Activated CD4-positive, CD25-positive, alpha-beta regulatory T cell treated with anti-CD3 and anti-CD28 coated beads, Interleukin-2, amount 50 U/mL, for 72 hours (primary cell): ENCODE measurements around the gene CACNB1.

Source experiments
- DNase-seq: peaks from one replicate; pipeline ENCODE4 v3.0.0; 2021

The CACNB1 gene

DNA sequence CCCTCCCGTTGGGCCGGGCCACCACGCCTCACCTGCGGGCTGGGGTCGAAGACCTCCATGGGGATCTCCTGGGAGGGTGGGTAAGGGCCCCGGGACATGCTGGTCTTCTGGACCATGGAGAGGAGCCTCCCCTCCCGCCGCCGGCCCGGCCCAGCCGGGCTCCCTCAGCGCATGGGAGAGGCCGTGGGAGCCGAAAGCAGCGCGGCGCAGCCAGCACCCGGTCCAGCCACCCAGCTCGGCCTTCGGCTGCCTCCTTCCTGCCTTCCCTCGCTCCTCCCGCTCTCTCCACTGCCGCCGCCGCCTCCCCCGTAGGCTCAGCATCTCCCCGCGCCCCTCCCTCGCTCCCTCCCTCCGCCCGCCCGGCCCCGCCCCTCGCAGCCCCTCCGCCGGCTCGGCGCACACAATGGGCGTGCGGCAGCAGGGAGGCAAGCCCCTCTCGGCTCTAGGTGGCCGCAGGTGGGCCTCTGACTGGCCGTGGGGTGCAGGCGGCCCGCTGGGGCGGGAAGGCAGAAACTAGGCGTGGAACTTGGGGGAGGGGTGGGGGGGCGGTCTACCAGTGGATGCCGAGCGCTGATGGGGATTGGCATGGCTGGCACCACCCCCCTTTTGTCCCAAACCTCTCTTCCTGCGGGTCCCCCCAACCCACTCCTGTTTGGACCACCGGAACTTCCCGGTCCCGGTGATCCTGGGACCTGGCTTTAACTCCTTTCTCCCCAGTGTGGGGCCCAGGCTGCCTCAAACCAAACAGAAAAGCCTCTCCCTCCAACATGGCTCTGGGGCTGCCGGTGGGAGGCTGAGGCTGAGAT lies at the start of gene CACNB1:
TSS of gene CACNB1 (minus strand) at position 290 of the 806 bp plus-strand sequence. CDS start at position 116, 174 bp downstream.
- DNase-seq: peak; percentile 65

DNA sequence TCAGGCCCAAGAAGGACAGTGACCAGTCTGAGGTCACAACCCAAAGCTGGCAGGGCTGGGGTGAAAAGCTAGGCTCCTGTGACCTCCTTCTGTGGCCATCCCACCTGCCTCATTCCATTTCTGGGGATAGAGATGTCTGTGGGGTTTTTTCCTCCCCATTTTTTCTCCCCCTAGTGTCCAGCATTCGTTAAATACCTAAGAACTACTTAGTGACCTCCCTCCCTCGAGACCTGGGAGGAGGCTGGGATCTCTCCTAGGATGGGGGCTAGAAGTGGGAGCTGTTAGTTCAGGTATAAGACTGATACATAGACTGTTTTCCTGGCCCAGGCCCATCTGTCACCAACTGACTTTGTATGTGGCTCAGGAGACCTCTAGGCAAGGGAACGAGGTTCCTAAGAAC lies 48.8 kb upstream of the CACNB1 start:
- no peak for DNase-seq

DNA sequence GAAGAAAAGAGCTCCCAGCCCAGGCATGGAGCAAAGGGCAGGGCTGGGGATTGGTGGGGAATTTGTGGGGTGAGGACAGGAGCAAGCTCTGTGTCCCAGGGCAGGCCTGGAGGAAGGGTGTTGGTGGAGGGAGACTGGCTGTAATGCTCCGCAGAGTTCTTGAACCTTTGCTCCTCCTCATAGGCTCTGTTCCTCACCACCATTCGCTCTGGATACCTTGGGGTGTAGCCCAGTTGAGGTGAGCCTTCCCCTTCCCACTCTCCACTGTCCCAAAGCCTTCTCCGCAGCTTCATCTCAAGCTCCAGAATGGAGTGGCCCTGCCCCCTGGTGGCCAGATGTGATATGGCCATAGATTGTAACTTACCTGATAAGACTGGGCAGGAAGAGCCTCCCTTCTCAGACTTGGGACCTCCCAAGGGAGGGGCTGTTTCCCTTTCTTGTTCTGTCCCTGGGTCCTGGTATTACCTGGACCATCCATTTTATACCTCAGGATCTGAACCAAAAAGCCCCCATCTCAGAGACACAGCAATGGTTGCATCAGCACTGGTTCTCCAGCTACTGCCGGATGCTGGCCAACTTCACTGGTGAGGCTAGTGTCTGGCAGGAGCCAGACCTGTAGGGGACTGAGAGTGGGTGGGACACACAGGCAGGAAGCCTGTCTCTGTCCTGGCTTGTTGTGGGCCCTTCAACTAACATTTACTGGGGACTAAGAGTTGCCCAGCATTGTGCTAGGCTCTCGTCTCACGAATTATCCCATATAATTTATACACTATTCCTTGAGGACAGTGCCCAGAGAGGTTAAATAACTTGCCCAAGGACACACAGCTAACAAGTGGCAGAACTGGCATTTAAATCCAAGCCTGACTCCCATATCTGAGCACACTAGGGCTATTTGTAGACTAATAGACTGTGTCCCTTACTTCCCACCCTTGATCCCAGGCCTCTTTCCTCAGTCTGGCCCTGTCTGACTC lies 47.4 kb upstream of the CACNB1 start:
- DNase-seq: peak; percentile 86

DNA sequence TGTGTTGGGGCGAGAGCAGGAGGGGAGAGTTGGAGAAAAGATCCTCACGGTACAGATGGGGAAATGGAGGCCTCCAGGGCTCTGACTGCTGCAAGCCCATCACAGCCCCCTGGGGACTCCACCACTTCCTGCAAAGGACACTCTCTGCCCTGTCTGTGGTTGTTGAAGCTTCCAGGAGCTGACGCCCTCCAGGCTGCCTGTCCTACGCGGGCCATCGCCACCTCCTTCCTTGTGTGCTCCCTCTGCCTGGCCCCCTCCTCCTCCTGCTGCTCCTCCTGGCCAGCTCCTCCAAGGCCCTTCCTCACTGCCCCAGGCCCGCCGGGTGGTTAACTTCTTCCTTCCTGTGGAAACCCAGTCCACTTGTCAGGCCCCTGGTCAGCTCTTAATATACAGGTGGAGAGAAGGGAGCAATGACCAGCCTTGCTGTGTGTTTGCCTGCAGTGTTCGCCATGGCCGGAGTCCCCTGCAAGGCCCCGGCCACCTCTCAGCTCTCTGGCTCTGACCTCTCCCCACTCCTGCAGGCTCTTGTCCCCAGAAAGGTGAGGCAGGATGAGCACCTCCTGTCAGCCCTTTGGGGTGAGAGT lies 46.6 kb upstream of the CACNB1 start:
- no peak for DNase-seq

DNA sequence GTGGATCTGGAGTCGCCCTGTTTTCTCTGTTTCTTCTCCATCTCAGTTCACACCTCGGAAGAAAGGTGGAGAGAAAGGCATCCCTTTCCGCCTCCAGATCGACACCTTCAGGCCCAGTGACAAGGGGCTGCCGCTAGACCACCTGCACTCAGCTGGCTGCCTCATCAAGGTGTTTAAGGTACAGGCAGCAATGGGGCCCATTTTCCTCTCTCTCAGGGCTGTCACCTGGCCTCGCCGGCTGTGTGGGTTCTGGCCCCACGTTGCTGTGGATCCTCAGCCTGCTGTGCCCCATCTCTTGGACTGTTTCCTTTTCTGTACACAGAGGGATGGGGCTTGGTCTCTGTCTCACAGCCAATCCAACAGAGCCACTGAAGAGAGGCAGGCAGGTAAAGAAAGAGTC lies 45.7 kb upstream of the CACNB1 start:
- DNase-seq: no peak

DNA sequence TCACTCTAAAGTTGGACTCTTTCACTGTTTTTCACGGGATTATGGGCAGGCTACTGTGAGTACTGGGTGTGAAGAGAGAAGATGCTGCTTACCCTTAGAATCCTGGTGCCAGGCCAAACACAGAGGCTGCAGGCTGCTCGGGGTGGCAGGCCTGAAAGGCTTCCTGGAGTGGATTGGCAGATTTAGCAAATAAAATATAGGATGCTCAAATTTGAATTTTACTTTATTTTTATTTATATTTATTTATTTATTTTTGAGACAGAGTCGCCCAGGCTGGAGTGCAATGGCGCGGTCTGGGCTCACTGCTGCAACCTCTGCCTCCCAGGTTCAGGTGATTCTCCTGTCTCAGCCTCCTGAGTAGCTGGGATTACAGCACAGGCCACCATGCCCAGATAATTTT lies 43.2 kb upstream of the CACNB1 start:
- DNase-seq: peak; percentile 7

DNA sequence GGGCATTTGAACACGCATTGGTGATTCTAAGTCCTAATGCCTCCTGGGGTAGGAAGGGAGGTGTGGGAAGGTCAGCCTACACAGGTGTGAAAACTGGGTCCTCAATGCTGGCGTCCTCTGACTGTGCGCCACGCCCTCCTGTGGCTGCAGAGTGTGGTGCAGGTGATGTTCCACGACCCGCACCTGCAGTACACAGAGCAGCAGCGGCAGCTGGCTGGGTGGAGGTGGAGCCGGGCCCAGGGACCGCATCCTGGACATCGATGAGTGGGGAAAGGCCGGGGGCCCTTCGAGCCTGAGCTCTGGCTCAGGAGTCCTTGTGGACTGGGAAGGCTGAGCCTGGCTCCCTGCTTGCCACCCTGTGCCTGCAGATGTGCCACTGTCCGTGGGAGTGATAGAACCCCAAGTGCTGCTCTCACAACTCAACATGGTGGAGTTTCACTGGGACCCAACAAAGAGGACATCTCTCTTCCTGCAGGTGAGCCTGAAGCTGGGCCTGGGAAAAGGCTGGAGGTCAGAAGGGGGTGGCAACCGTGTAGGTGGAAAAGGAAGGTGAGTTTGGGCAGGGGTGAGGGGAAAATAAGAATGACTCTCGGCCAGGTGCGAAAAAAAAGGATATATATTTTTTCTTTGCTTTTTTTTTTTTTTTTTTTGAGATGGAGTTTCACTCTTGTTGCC lies 42.3 kb upstream of the CACNB1 start:
- peak; percentile 73 for DNase-seq

DNA sequence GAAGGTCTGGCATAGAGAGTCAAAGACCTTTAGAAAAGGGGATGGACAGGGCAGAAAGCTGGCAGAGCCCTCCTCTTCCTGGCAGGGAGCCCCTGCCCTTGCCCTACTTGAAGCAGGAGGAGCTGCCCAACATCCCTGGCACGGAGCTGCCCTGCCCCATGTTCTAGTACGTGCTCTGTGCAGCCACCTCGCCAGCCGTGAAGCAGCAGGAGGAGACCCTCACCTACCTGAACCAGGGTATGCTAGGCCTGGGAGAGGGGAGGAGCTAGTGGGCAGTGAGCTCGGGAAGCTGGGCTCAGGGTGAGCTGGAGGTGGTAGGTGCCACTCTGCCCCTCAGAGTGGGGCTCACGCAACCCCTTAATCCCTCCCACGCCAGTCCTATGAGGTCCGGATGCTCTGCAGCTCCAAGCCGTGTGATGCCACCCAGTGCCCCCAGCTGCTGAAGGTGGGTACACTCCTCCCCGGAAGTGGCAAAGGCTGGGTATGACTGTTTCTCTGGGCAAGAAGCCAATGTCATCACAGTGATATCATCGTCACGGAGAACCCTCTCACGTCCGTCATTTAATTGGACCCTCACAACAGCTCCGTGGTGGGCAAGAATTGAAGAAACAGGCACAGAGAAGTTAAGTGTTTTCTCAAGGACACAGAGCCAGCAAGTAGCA lies 41.0 kb upstream of the CACNB1 start:
- peak; percentile 54 for DNase-seq

DNA sequence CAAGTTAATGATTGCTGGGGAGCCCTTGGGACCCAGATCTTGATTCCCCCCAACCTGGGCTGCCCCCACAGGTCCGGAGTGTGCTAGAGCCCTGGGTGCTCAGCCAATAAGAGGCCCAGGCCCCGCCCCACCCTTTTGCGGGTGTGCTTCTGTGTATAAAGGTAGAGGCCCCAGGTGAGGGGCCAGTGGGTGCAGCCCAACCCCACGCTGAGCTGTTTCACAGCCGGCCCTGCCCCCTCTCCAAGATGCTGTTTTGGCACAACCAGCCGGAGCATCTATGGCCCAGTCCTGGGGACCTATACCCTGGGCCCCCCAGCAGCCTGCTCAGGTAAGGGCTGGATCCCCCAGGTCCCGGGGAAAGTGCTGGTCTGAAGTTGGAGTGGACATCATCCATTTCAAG lies 40.1 kb upstream of the CACNB1 start:
- no peak for DNase-seq

DNA sequence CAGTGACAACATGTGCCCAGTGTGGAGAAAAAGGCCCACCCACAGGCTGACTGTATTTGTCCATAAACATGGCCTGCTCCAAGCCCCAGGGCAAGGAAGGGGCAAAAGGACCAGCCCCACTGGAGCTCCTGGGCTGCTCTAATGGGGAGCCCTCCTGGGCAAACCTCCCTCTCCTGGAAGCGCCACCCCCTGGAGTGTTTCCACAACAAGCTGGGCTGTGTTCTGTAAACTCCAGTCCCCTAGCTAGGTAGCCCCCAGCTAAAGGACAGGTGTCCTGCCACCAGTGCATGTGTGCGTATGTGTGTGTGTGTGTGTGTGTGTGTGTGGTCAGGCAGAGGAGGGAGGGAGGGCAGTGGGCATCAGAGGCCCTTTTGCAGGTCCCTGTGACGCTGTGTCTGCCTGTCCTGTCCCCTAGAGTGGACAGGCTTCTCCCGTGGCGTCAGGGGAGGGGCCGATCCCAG lies 39.5 kb upstream of the CACNB1 start:
- DNase-seq: no peak

DNA sequence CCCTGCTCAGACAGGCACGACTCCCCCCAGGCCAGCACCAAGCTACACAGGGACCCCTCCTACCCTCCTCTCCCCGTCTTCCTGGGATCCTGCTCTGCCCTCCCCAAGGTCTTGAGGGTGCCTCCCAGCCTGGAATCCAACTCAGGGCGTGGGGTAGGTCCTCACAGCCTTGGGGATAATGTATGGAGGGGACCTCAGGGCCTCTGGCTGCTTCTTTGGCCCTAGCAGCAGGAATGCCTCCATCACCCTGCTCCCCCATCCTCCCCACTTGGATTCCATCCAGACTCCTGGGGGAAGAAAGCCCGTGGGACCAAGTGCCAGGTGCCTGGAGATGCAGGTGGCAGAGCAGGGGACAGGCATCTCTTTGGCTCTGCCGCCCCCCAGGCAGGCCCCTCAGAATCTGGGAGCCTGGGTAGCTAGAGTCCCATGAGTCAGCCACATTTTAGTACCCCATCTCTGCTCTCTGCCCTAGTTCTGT lies 39.0 kb upstream of the CACNB1 start:
- no peak for DNase-seq

DNA sequence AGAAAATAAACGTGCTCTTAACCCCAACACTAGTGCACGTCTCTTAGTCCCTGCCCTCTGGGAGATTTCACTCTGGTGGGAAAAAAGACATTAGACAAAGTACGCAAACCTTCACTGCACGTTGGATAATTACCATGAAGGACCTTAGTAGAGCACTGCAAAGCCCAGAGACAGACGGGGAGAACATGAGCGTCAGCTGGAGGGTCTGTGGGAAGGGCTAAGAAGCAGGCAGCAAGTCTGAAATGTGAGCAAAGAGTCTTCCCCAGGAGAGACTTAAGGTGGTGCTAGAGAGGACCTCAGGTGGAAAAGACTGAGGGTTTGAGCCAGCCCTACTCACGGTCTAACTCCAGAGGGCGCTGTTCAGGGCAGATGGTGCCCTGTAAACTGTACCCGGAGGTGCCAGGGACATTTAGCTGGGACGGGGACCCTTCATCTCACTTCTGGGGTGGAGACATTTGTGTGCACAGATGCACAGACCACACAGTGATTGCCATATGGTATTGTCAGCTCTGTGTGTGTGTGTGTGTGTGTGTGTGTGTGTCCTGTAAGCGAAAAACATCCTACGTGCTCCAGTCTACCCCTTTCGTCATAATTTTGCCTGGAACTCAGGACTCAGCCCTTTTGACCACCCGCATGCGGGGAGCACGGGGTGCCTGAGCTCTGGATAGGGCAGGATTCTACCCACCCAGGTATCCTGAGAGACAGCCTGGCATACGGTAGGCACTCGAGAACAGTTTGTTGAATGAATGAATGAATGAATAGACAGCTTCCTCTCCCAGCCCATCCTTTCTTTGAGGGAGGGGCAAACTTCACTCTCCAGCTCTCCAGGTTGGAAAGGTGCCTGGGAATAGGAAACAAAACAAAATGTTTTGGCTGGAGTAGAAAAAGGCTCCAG lies 38.3 kb upstream of the CACNB1 start:
- DNase-seq: no peak

DNA sequence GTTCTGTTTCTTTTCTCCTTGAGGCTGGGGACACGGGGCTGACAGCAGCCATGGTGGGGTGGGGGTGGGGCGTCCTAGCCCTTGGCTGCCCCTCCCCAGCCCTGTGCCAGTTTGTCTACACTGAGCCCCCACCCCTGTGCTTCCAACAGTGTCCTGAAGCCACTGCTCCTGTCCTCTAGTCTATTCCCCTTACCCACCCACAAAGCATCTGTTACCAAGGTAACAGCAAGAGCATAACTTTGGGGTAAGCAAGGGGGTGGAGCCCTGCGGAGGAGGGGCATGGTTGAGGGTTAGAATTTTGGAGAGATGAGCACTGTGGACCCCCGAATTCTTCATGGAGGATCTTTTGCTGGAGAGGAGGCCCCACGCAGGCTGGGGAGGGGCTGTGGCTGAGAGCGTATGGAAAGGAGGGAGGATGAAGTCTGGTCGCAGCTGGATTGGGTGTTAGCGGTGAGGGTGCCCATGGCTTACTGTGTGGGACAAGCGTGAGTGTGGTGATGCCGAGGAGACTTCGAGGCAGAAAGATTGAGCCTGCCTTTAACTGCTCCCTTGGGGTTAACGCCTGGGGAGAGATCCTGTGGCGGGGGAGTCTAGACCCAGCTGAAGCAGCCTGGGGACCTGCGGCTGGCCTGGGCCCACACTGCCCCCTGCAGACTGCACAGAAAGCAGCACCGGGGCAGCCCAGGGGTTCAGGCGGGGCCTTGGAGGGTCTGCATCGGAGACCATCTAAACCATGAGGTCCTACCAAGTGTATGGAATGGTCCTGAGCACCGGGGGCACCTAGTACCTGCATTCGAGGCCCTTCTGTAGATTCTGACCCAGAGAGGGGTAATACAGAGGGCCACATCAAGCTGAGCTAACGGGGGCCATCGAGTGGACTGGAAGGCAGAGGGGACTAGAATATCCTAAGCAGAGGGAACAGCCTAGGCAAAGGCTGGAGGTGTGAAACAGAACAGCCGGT lies 34.4 kb upstream of the CACNB1 start:
- DNase-seq: peak; percentile 51

DNA sequence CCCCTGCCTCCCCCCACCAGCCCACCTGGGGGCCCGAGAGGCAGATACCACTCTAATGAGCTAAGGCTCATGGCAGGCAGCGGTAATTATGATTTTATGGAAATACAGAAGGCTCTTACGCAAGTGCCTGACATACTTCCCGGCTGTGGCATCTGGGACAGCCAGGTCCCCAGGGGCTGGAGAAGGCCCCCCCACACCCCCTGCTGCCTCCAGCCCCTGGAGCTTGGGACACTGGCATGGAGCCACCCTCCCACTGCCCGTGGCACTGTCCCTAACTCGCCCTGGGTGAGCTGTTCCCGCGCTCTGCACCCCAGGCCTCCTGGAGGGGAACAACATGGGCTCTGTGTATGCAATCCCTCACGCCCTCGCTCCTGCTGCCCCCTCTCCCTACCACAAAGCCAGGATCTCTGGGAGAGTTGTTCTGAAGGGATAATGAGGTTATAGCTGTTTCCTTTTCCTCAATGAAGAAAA lies 33.7 kb upstream of the CACNB1 start:
- DNase-seq: no peak

DNA sequence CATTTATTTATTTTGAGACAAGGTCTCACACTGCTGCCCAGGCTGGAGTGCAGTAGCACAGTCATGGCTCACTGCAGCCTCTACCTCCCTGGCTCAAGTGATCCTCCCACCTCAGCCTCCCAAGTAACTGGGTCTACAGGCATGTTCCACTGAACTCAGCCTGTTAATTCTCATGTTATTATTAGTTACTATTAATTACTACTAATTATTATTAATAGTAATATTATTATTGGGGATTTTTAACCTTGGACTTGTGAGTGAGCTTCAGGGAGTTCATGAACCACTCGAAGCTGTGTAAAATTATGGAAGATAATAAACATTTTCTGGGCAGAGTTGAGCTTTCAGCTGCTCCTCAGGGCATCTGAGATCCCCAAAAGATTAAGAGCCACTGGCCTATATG lies 32.9 kb upstream of the CACNB1 start:
- DNase-seq: no peak

DNA sequence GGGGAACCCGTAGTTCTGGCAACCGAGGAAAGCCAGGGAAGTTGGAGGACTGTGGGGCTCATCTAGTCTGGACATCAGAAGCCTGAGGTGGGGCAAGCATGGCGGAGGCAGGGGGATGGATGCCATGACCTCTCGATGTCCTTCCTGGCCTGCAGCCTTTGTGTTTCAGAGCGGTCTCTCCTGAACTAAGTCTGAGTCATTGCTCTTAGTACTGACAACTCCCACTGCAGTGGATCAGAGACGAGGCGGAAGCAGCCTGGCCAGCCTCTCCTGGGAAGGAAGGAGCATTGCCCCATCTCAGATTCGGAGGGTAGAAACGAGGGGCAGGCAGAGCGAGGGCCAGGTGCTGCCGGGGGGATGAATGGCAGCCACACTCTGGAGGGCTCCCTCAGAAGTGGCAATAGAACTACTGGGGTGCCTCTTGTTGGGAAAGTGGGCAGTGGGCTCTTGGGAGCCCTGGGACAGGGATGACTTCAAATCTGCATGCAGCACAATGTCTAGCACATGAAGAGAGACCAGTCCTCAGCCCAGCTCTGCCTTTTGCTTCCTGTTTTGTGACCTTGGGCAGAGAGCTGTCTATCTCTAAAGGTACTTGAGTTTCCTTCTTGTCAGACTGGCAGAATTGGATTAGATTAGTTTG lies 31.9 kb upstream of the CACNB1 start:
- DNase-seq: no peak

DNA sequence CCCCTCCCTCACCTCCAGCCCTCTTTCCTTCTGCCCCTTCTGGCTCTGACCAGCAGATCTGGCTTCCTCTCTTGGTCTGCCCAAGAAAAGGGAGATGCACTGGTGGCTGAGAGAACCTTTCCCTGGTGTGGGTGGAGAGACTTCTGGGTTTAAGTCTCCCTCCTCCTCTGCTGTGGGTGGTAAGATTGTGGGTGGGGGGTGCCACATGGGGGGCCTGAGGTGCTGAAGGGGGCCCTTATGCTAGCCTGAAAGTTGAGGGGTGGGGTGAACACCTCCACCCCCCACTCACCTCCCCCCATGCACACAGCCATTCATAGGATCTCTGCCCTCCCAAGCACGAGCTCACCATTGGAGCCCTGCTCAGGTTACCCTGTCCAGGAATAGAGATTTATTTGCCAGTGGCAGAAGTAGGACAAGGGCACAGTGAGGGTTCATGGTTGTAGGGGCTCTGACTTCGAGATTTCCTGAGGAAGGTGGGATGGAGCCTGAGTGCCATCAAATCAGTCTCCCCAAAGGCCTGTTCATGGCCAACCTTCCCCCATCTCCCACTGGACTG lies 30.0 kb upstream of the CACNB1 start:
- no peak for DNase-seq

DNA sequence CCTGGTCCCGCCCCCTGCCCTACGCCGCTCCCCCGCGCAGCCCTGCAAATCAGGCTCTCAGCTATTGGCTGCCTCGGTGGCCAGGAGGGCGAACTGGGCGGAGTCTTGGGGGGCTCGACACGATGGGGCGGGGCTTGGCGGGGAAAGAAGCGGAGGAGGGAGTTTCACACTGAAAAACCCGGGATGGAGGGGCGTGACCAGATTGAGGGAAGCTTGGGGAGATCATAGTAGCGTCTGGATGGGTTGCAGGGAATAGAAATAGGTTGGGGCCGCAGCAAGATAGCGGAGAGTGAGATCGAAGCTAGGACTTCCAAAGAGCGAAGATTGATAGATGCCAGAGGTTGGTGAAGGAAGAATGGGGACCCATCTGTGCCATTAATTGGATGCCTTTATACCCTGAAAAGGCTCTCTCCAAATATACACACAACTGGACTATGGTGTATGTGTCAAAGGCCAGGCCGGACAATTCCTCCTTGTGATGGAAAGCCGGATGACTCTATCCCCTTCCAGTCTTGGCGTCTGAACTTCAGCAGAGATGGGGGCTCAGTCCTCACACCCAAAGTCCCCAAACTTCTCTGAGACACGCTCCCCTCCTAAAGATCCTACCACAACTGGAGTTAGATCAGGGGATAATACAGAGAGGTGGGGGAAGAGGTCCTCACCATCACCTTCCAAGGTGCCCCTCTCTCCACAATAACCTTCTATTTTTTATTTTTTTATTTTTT lies 28.7 kb upstream of the CACNB1 start:
- DNase-seq: no peak
